ENCODE measurements around the gene ANK3. TPM values are rescaled to one million over a fixed set of nuclear protein-coding genes. Genes with fewer than 3 reads are reported as not detected.

Gene ANK3
- total RNA-seq, 1 experiment from 2014 or later: 15.3 TPM

GRCh38 chr10:60025279-60025678 lies 364.4 kb downstream of the ANK3 start:
- no peak for TF ChIP-seq YY1 (IDR thresholded peaks at IDR 0.05; ENCODE audit: extremely low read depth, insufficient replicate concordance, low read depth, low read length)
- TF ChIP-seq JUND (IDR thresholded peaks at IDR 0.05): no peak
- TF ChIP-seq EGR1 (IDR thresholded peaks at IDR 0.05; ENCODE audit: low read depth): no peak
- no peak for TF ChIP-seq EZH2 (IDR thresholded peaks at IDR 0.05)
- TF ChIP-seq SIN3A (IDR thresholded peaks at IDR 0.05; ENCODE audit: low read depth): no peak
- TF ChIP-seq REST (IDR thresholded peaks at IDR 0.05; ENCODE audit: low read depth): no peak
- no peak for TF ChIP-seq ZFX (IDR thresholded peaks at IDR 0.05)
- TF ChIP-seq RAD21 (IDR thresholded peaks at IDR 0.05; ENCODE audit: low read depth): no peak
- TF ChIP-seq FOSL1 (IDR thresholded peaks at IDR 0.05; ENCODE audit: low read depth): no peak
- TF ChIP-seq TCF7L2 (IDR thresholded peaks at IDR 0.05; ENCODE audit: borderline replicate concordance, extremely low read depth, insufficient read depth, insufficient read length): no peak
- TF ChIP-seq POLR2AphosphoS5 (IDR thresholded peaks at IDR 0.05; ENCODE audit: low read depth, low read length): no peak
- TF ChIP-seq ATF3 (IDR thresholded peaks at IDR 0.05): no peak
- TF ChIP-seq, protein P1, sequence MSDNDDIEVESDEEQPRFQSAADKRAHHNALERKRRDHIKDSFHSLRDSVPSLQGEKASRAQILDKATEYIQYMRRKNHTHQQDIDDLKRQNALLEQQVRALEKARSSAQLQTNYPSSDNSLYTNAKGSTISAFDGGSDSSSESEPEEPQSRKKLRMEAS (IDR thresholded peaks at IDR 0.05): no peak
- TF ChIP-seq, protein P2, sequence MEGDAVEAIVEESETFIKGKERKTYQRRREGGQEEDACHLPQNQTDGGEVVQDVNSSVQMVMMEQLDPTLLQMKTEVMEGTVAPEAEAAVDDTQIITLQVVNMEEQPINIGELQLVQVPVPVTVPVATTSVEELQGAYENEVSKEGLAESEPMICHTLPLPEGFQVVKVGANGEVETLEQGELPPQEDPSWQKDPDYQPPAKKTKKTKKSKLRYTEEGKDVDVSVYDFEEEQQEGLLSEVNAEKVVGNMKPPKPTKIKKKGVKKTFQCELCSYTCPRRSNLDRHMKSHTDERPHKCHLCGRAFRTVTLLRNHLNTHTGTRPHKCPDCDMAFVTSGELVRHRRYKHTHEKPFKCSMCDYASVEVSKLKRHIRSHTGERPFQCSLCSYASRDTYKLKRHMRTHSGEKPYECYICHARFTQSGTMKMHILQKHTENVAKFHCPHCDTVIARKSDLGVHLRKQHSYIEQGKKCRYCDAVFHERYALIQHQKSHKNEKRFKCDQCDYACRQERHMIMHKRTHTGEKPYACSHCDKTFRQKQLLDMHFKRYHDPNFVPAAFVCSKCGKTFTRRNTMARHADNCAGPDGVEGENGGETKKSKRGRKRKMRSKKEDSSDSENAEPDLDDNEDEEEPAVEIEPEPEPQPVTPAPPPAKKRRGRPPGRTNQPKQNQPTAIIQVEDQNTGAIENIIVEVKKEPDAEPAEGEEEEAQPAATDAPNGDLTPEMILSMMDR (IDR thresholded peaks at IDR 0.05 in 2 of 3, conservative IDR thresholded peaks at IDR 0.05 in 1 of 3; ENCODE audit: borderline replicate concordance in 1 of 3, insufficient read depth in 1 of 3, low read depth in 2 of 3, low read length in 2 of 3): no peak
- no peak for TF ChIP-seq POLR2A (IDR thresholded peaks at IDR 0.05; ENCODE audit: borderline replicate concordance, extremely low read depth, insufficient read depth, insufficient read length)
- no peak for TF ChIP-seq SRF (IDR thresholded peaks at IDR 0.05; ENCODE audit: low read depth)
- TF ChIP-seq, protein P3, sequence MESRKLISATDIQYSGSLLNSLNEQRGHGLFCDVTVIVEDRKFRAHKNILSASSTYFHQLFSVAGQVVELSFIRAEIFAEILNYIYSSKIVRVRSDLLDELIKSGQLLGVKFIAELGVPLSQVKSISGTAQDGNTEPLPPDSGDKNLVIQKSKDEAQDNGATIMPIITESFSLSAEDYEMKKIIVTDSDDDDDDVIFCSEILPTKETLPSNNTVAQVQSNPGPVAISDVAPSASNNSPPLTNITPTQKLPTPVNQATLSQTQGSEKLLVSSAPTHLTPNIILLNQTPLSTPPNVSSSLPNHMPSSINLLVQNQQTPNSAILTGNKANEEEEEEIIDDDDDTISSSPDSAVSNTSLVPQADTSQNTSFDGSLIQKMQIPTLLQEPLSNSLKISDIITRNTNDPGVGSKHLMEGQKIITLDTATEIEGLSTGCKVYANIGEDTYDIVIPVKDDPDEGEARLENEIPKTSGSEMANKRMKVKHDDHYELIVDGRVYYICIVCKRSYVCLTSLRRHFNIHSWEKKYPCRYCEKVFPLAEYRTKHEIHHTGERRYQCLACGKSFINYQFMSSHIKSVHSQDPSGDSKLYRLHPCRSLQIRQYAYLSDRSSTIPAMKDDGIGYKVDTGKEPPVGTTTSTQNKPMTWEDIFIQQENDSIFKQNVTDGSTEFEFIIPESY (IDR thresholded peaks at IDR 0.05; ENCODE audit: extremely low read depth, insufficient replicate concordance, low read length): no peak
- no peak for TF ChIP-seq ELF1 (IDR thresholded peaks at IDR 0.05; ENCODE audit: borderline replicate concordance, low read depth)
- no peak for TF ChIP-seq CBX3 (IDR thresholded peaks at IDR 0.05; ENCODE audit: low read depth)
- ChIA-PET RAD21 (ENCODE audit: low non-redundant PET in 1 of 2, low total read pairs in 2 of 2, uncharacterized antibody in 2 of 2, unreplicated experiment in 2 of 2) (no interaction called here), POLR2A (no interaction called here), CTCF (no interaction called here)
- no peak overlapping the region for H2AFZ ChIP-seq (ENCODE audit: low read depth, low read length, poor library complexity, severe bottlenecking)
- no peaks in the 10 kb centered on the region for H3K79me2 ChIP-seq (ENCODE audit: insufficient read depth, low read length)
- no peak overlapping the region for H3K9ac ChIP-seq (ENCODE audit: low read length)
- no peak for ATAC-seq
- BruUV-seq (replicated peaks): no TSS peak
- H3K4me2 ChIP-seq (ENCODE audit: low read length): no peak overlapping the region
- no peaks in the 10 kb centered on the region for H3K9me3 ChIP-seq (ENCODE audit: control insufficient read depth in 1 of 2, insufficient read depth in 1 of 2, low read depth in 1 of 2, low read length in 2 of 2)
- H3K9me2 ChIP-seq (ENCODE audit: insufficient read depth): no peaks in the 10 kb centered on the region
- no peaks in the 10 kb centered on the region for H3K4me1 ChIP-seq (ENCODE audit: control insufficient read depth in 1 of 2, insufficient read depth in 2 of 2, low read length in 2 of 2)
- H3K4me3 ChIP-seq (replicated peaks in 1 of 2; ENCODE audit: low read depth in 1 of 2, low read length in 2 of 2): no peak overlapping the region
- no peaks in the 10 kb centered on the region for H3K27me3 ChIP-seq (ENCODE audit: insufficient read depth, low read length)
- intact Hi-C loops (cut with micrococcal nuclease): no loop called here
- no peaks in the 10 kb centered on the region for H4K20me1 ChIP-seq (ENCODE audit: insufficient read depth)
- no peak overlapping the region for H3K27ac ChIP-seq (ENCODE audit: low read depth, low read length)
- no peak for DNase-seq (ENCODE audit: low read depth, low spot score)
- H3K36me3 ChIP-seq (ENCODE audit: control insufficient read depth in 1 of 2, insufficient read depth in 2 of 2, low read length in 2 of 2): no peaks in the 10 kb centered on the region
